Stimulated activated CD8-positive, alpha-beta memory T cell treated with anti-CD3 and anti-CD28 coated beads, Interleukin-2, amount 100 ng/mL, for 1 hour (primary cell): ENCODE data around the gene COPB2.

ENCODE experiments used
- DNase-seq, 2 donors: peaks; one replicate each; pipeline ENCODE4 v3.0.0-alpha.2; 2020; ENCODE audit warnings: low read depth in 2 of 2

The COPB2 gene

DNA sequence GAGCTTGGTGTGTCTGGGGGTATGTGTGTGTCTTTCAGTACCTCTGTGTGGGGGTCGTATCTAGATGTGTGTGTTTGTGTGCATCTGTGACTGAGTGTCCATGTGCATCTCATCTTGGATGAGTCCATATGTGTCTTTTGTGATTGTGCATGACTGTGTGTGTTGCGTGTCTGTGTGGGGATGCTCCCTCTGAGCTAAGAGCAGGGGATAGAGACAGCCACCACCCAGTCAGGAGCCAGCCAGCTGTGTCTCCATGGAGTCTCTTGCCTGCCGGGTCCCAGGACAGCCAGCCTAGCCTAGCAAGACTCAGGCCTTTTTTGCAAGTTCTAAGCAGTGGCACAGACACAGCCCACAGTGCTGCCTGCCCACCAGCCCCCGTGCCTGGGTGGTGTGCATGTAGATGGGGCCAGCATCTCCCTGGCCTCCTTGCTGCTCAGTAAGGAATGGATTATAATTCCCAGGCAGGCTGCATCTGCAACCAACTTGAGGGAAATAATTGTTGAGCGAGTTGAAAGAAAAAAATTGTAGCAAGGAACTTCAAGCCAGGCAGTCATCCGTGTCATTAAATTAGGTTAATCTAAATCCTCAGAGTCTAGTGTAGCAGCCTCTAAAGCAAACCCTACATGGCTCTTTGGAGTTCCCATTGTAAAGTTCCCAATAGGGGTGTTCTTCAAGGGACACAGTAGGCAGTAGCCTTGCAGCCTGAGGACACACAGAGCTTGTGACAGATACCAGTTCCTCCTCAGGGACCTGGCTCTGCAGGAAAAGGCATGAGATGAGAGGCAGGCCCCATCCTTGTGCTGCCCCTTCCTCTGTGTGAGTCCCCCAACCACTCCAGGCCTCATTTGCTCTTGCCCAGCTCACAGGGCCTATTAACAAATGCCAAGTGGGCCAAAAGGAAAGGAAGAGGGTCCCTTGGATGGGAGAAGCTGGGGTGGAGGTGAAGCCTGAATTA, 81.6 kb downstream of the COPB2 start:
- no peak for DNase-seq
